NCI-H146 treated with DMSO at 0.1 percent for 48 hours (cell line): ENCODE data around the gene PEDS1.
"Not testable (repeated sequence)": the region's sequence is repeated elsewhere in the genome, so short reads cannot be mapped to it uniquely, and the experiment has no call there.

Source experiments
- DNase-seq: peaks from one replicate; lab custom pipeline; 2025; ENCODE audit not compliant: unreplicated experiment; lab: John Stamatoyannopoulos, UW

The PEDS1 gene

GRCh38 chr20:50136822-50137599 is 16.5 kb downstream of the PEDS1 start:
- DNase-seq = no peak

DNA sequence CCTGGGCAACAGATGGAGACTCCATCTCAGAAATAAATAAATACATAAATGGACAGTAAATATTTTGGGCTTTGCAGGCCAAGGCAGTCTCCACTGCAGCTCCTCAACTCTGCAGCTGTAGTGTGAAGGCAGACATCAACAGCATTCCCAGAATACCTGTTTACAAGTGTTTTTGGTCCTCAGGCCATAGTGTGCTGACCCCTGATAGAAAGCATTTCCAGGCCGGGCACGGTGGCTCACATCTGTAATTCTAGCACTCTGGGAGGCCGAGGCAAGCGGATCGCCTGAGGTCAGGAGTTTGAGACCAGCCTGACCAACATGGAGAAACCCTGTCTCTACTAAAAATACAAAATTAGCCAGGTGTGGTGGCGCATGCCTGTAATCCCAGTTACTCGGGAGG is 18.4 kb downstream of the PEDS1 start:
- not testable (repeated sequence) for DNase-seq

DNA sequence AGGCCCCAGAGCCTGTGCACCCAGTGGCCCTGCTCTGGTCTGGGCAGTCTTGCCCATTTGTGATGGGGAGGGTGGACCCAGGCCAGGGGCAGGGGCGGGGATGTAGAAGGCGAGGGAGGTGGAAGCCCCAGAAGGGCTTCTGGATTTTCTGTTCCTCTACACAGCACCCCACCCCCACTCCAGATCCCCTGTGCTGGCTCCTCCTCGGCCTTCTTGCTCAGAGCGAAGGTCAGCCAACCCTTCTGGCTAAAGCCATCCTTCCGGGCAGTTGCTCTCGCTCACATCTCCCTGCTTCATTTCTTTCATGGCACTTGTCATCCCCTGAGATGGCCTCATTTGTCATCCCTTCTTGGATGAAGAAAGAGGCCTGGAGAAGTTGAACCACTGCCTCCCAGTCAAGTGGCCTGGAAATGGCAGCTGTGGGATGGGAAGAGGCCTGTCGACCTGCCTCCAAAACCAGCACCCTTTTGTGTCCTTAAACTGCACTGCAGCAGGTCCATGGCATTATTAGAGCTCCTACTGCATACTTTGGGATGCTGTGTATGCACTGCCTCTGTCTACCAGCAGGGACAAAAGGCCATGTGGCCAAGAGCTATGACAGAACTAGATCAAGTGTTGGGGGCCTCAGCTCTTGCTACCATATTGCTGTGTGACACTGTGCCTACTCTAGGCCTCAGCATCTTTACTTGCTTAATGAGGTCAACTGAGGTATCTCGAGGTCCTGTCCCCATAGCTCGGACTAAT is 19.9 kb downstream of the PEDS1 start:
- DNase-seq = no peak

DNA sequence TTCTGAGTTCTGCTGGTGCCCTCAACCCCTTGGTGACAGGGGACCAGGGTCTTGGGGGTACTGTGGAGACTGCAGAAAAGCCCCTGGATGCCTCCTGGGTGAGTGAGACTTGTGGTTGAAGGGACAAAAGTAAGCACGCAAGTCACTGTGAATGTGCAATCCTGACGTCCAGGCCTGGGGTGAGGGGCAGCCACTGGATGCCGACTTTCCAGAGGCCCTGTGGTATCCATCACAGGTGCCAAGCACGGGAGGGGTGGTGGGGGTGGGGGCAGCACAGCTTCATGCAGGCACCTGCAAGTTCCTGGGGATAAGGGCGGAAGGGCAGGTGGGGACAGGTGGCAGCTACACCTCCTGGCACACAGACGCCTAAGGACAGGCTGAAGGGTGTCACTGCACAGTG is 20.5 kb downstream of the PEDS1 start:
- no peak for DNase-seq

- no peak for DNase-seq
These were observed 22.5 kb downstream of the PEDS1 start for GRCh38 chr20:50130995-50131394.

DNA sequence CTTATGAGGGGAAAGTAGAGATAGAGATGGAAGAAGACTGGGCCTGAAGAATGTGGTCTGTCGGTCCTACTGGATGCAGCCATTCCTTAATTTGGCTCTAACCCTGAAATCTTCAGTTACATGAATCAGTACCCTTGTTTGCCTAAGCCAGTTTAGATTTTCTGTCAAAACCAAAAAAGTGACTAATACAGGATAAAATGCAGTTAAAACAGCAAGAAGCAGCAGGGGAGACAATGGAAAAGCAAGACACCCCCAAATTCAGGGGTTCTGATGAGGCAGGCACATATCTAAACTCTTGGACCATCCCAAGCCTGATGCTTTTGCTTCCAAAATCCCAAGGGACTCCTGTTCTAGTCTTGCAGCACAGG is 23.2 kb downstream of the PEDS1 start:
- no peak for DNase-seq

DNA sequence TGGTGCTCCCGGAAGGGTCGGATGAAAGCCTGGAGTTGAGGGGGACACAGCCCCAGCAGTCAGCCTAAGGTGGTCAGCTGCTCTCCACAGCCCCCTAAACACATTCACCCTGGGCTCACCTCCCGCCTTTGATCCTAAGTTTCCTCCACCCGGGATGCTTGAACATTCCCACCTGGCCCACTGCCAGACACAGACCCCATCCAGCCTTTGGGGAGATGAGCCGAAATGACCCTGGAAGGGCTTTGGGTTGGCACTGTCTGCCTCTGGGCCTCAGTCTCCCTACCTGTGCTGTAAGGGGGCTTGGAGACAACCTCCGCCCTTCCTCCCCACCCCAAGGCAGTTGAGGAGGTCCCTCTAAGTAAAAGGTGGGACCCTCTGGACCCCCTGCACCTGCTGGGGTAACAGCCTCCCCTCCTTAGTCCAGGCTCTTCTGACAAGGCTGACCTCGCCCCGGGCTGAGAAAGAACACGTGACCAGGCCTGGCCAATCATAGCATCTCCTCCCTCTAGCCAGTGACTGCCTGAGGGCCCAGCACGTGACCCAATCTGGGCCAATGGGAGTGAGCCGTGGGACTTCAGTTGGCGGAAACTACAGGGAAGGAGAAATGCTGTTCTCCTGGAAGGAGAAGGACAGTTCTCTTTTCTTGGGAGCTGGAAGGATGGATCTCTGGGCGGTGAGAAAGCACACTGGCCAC is 23.7 kb downstream of the PEDS1 start:
- no peak for DNase-seq

DNA sequence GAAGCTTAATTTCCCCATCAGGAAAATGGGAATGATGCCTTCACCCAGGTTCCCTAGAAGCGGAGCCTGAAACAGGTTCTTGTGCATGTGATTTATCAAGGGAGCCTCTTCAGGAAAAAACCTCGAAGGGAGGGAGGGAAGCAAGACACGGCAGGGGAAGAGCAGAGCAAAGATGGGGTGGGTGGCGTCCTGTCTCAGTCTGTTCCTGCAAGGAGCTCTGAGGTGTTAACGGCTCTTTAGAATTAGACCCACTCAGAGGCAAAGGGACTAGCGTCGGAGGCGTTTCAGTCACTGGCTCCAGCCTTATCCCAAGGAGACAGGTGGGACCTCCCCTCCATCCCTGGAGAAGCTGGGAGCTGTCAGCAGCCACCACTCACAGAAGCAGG is 25.0 kb downstream of the PEDS1 start:
- DNase-seq = no peak

DNA sequence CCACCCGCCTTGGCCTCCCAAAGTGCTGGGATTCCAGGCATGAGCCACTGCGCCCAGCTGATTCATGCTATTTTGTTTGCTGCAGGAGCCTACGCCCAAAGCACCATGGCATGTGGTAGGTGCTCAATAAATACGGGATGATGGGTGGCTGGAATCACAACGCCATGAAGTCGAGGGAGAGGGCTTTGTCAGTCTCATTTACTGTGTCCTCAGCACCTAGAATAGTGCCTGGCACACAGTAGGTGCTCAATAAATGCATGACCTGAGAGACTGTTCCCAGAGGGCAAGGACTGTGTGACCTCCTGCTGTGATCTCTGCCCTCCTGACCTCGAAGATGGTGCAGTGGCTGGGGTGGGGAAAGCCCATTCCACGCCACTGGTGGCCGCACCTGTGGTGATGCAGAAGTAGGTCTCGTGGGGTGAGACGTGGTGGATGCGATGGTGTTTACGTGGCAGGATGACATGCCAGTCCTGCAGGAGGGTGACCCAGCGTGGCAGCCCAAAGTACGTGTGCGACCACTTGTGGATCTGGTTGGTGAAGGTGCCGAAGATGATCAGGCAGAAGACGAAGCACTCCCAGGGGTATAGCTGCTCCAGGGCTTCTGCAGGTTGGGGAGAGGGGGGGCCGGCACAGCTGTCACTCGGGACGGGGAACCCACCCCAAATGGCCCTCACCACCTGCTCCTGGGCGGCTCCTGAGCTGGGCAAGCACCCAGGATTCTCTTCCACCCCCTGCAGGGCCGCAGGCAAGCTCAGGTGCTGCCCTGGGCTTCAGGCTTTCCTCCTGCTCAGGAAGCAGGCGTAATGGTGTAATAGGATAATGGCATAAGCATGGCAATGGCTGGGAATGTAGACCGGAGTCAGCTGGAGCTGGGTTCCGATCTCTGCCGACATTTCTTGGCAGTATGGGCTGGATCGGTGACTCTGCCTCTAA is 25.7 kb downstream of the PEDS1 start:
- DNase-seq = no peak

GRCh38 chr20:50126662-50127061 is 26.9 kb downstream of the PEDS1 start:
- no peak for DNase-seq

DNA sequence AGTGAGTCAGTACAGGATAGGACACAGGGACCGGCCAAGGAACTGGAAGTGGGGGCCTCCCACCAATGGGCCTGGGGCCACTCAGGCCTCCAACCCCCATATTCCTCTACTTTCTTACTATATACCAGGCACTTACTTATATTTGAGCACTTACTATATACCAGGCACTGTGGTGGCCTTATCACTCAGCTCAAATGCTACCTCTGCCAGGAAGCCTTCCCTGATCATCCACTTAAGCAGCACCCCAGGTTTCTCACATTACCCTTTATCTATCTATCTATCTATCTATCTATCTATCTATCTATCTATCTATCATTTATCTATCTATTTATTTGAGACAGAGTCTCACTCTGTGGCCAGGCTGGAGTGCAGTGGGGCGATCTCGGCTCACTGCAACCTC is 28.2 kb downstream of the PEDS1 start:
- DNase-seq = no peak

DNA sequence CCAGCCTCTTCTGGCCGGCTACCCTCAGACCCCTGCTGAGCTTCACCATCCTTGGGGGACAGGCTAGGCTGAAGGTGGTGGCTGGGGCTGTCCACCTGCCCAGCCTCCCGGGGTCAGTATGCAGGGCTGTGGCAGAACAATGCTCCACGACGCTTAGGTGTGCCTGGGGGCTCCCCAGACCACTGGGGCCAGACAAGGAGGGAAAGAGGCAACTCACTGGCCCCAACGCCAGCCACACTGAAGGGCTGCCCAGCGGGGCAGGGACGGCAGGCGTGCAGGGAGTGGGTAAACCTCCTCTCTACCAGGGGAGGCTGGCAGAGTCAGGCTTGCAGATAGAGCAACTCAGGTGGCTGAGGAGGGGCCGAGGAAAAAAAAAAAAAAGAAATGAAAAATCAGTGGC is 29.0 kb downstream of the PEDS1 start:
- no peak for DNase-seq

DNA sequence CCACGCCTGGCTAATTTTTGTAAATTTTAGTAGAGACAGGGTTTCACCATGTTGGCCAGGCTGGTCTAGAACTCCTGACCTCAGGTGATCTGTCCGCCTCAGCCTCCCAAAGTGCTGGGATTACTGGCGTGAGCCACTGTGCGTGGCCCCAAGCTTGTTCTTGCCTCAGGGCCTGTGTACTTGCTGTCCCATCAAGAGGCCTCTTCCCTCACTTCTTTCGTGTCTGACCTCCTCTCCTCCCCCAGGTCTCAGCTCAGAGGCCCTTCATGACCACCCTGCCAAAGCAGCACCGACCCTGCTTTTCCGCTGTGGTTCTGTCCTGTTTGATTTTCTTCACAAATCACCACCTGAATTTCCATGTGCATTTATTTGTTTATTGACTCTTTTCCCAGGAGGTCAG is 30.1 kb downstream of the PEDS1 start:
- no peak for DNase-seq

DNA sequence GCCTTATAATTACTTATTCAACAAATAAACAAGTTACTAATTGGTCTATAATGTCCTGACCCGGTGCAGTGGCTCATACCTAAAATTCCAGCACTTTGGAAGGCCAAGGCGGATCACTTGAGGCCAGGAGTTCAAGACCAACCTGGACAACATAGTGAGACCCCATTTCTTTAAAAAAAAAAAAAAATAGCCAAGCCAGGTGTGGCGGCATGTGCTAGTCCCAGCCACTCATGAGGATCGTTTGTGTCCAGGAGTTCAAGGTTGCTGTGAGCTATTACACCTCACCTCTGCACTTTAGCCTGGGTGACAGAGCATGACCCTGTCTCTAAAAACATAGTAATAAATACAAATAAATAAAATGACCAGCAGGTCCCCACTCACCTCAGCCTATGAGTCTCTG is 30.8 kb downstream of the PEDS1 start:
- no peak for DNase-seq

DNA sequence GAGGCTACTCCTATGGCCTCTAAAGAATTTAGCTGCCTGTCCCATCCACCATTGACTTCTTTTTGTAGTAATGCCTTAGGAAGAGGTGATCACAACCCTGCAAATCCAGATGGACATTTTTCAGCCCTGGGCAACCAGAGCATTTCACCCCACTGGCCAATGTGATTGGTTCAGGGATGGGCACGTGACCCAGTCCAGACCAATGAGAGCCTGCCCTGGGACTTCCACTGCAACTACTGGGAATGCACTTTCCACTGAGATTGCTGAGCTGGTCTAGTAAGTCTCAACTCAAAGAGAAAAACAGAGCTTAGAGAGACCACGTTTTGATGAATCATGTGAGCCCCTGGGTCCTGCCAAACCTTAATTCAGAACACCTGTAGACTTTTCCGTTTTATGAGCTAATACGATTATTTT is 31.7 kb downstream of the PEDS1 start:
- DNase-seq = no peak

DNA sequence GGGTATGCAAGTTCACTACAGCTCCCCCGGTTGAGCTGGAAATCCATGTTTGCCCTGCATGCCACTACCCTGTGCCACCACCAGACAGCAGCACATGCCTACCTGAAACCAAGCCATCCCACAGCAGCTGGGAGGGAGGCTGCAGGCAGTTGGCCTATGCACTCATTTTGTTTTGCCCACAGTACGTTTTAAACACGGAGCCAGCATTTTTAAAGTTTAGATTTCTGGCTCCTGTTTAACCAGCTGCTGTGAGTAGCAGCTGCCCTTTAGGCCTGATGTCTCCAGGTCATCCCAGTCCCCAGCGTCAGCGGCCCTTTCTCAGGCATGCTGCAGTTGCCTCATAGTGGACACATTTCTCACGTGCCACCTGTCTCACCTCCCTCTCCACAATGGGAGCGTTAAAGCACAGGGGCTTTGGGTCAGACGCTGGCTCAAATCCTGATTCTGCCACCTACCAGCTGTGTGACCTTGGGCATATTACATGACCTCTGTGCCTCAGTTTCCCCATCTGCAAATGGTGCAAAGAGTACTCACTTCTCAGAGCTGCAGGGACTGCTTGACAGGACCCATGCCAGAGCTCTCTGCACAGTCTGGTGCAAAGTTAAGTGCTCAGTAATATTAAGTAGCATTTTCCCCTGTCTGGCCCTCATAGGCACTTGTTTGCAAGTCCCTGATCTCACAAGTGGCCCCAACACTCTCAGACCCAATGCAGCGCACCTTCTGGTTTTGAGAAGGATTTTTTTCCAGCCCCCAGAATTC is 32.4 kb downstream of the PEDS1 start:
- DNase-seq = peak; percentile 63

GRCh38 chr20:50118203-50118602 is 35.3 kb downstream of the PEDS1 start:
- no peak for DNase-seq

DNA sequence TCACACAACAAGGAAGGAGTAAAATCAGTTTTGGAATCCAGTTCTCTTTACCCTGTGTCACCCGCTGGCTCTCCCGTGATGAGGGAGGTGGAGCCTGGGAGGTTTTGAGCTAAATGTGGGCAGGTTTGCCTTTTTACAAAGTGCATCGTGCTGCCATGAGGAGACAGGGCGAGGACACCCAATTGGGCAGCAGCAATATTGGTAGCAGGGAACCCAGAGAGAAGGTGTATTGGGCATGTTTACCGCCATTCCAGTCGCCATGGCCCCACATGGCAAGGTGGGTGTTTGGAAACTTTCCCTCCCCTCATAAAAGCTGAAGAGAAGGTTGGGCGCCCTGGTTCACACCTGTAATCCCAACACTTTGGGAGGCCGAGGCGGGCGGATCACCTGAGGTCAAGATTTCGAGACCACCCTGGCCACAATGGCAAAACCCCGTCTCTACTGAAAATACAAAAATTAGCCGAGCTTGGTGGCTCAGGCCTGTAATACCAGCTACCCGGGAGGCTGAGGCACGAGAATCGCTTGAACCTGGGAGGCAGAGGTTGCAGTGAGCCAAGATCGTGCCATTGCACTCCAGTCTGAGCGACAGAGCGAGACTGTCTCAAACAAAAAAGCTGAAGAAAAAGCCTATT is 37.0 kb downstream of the PEDS1 start:
- DNase-seq = no peak

DNA sequence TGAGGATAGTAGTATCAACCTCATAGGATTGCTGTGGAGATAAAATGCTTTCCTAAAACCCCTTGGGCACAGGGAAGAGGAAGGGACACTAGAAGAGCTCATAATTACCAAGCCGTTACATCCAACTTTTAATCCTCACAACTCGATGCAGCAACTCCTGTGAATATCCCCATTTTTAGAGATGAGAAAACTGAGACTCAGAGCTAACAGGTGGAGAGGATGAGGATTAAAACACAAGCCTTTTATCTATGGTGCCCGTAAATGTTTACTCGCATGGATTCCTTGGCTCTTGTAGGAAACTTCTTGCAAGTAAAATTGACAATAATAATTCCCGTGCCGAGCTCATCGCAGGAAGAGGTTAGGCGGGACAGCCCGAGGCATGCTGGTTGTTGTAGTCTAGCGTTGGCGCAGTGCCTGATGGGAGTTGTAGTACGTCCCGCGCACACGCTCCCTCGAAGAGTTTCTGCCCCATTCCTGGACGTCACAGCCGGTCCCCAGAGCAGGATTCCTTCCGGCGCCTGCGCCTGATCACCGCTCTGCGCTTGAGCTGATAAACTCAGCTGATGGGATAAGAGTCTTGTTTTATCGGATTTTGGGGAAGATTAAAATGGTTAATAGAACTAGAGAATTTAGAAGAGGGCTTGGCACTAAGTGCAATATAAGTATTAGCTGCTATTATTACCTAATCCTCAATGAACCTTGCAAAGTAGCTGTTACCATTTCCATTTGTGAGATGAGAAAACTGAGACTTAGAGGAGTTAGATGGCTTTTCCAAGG is 37.7 kb downstream of the PEDS1 start:
- peak; percentile 92 for DNase-seq
